C4-2B (cell line): ENCODE results near the gene MORN5.

Source experiments
- CTCF ChIP-seq: fragments of 450-650 bp; conservative IDR thresholded peaks from 2 replicates; pipeline ENCODE4 v1.5.1; 2017; ENCODE audit warnings: mild to moderate bottlenecking
- ZFX ChIP-seq: fragments of 450-650 bp; IDR thresholded peaks from 2 replicates; pipeline ENCODE4 v1.6.1; 2017

- no peak for TF ChIP-seq CTCF
- TF ChIP-seq ZFX, result no peak
These were observed 32.3 kb upstream of the MORN5 start for GRCh38 chr9:122127396-122127798.
